IPS-11a (cell line): ENCODE measurements around the gene CLSTN2.

Source experiments
- H3K4me3 ChIP-seq: one replicate; pipeline ENCODE4 v1.5.1; 2013; ENCODE audit warnings: low read depth, low read length, control low read depth

The CLSTN2 gene

GRCh38 chr3:140368223-140368811, 433.3 kb downstream of the CLSTN2 start:
- no peak overlapping the region for H3K4me3 ChIP-seq

- no peak overlapping the region for H3K4me3 ChIP-seq
These were observed 435.7 kb downstream of the CLSTN2 start for GRCh38 chr3:140370686-140371085.

GRCh38 chr3:140373234-140373633, 438.2 kb downstream of the CLSTN2 start:
- H3K4me3 ChIP-seq, result no peak overlapping the region

- H3K4me3 ChIP-seq, result no peak overlapping the region
These were observed 440.0 kb downstream of the CLSTN2 start for GRCh38 chr3:140375002-140375401.

GRCh38 chr3:140376136-140376889, 441.3 kb downstream of the CLSTN2 start:
- H3K4me3 ChIP-seq, result no peak overlapping the region

GRCh38 chr3:140377644-140378043, 442.7 kb downstream of the CLSTN2 start:
- H3K4me3 ChIP-seq, result no peak overlapping the region

- no peak overlapping the region for H3K4me3 ChIP-seq
These were observed 443.8 kb downstream of the CLSTN2 start for GRCh38 chr3:140378571-140379340.

- no peak overlapping the region for H3K4me3 ChIP-seq
These were observed 449.2 kb downstream of the CLSTN2 start for GRCh38 chr3:140384028-140384771.

- H3K4me3 ChIP-seq, result no peak overlapping the region
These were observed 449.9 kb downstream of the CLSTN2 start for GRCh38 chr3:140384876-140385275.

GRCh38 chr3:140386357-140387100, 451.5 kb downstream of the CLSTN2 start:
- no peak overlapping the region for H3K4me3 ChIP-seq

- no peak overlapping the region for H3K4me3 ChIP-seq
These were observed 452.3 kb downstream of the CLSTN2 start for GRCh38 chr3:140387244-140387643.

GRCh38 chr3:140388202-140388922, 453.4 kb downstream of the CLSTN2 start:
- H3K4me3 ChIP-seq, result no peak overlapping the region

GRCh38 chr3:140391061-140391460, 456.1 kb downstream of the CLSTN2 start:
- H3K4me3 ChIP-seq, result no peak overlapping the region

- no peak overlapping the region for H3K4me3 ChIP-seq
These were observed 459.6 kb downstream of the CLSTN2 start for GRCh38 chr3:140394488-140395133.

GRCh38 chr3:140395134-140396075, 460.4 kb downstream of the CLSTN2 start:
- no peak overlapping the region for H3K4me3 ChIP-seq

GRCh38 chr3:140396110-140396509, 461.1 kb downstream of the CLSTN2 start:
- H3K4me3 ChIP-seq, result no peak overlapping the region

GRCh38 chr3:140397847-140398246, 462.9 kb downstream of the CLSTN2 start:
- H3K4me3 ChIP-seq, result no peak overlapping the region

GRCh38 chr3:140398387-140398786, 463.4 kb downstream of the CLSTN2 start:
- H3K4me3 ChIP-seq, result no peak overlapping the region
